HepG2 (cell line): ENCODE data around the gene WDR31. TPM values are rescaled to one million over a fixed set of nuclear protein-coding genes. Genes with fewer than 3 reads are reported as not detected.

Experiments
- AFF4 ChIP-seq: sonication (generic); formaldehyde crosslinking; IDR thresholded peaks from 2 replicates; pipeline ENCODE4 v1.4.0; 2020; ENCODE audit warnings: missing genetic modification reagents
- CENPT ChIP-seq: sonication (generic); formaldehyde crosslinking; IDR thresholded peaks from 2 replicates; pipeline ENCODE4 v1.8.0; 2022; ENCODE audit warnings: low read depth, mild to moderate bottlenecking, moderate library complexity, missing genetic modification reagents
- PRDM10 ChIP-seq: sonication (generic); formaldehyde crosslinking; IDR thresholded peaks from 2 replicates; pipeline ENCODE4 v1.4.0; 2020; ENCODE audit warnings: low read depth, missing genetic modification reagents
- RFX1 ChIP-seq: fragments of 450-650 bp; IDR thresholded peaks from 2 replicates; pipeline ENCODE4 v1.6.1; 2017
- SAFB2 ChIP-seq: sonication (generic); formaldehyde crosslinking; IDR thresholded peaks from 2 replicates; pipeline ENCODE4 v1.5.1; 2020; ENCODE audit warnings: missing genetic modification reagents, low read depth, mild to moderate bottlenecking, borderline replicate concordance
- SKIL ChIP-seq: sonication (generic); formaldehyde crosslinking; IDR thresholded peaks from 2 replicates; pipeline ENCODE4 v1.8.0; 2022; ENCODE audit warnings: missing genetic modification reagents, mild to moderate bottlenecking, moderate library complexity, borderline replicate concordance
- SP140L ChIP-seq: sonication (generic); formaldehyde crosslinking; IDR thresholded peaks from 2 replicates; pipeline ENCODE4 v1.4.0; 2020; ENCODE audit warnings: missing genetic modification reagents, borderline replicate concordance
- TAF15 ChIP-seq: fragments of 200-400 bp; formaldehyde crosslinking; IDR thresholded peaks from one replicate; pipeline ENCODE4 v1.6.1; 2018; ENCODE audit warnings: mild to moderate bottlenecking, low read depth, low read length; ENCODE audit not compliant: poor library complexity, severe bottlenecking
- TCF7L2 ChIP-seq: IDR thresholded peaks from 2 replicates; pipeline ENCODE4 v1.6.1; 2011; ENCODE audit warnings: mild to moderate bottlenecking, low read depth, low read length, moderate library complexity
- TEF ChIP-seq: sonication (generic); formaldehyde crosslinking; IDR thresholded peaks from 2 replicates; pipeline ENCODE4 v1.5.0; 2020; ENCODE audit warnings: missing genetic modification reagents
- ZBTB1 ChIP-seq: sonication (generic); formaldehyde crosslinking; IDR thresholded peaks from 2 replicates; pipeline ENCODE4 v1.4.0; 2020; ENCODE audit warnings: missing genetic modification reagents, borderline replicate concordance
- ZBTB38 ChIP-seq: sonication (generic); formaldehyde crosslinking; IDR thresholded peaks from 2 replicates; pipeline ENCODE4 v1.5.1; 2020; ENCODE audit warnings: mild to moderate bottlenecking, missing genetic modification reagents
- ZNF44 ChIP-seq: sonication (generic); formaldehyde crosslinking; IDR thresholded peaks from 2 replicates; pipeline ENCODE4 v1.5.1; 2020; ENCODE audit warnings: mild to moderate bottlenecking, missing genetic modification reagents
- ZNF460 ChIP-seq: sonication (generic); formaldehyde crosslinking; IDR thresholded peaks from 2 replicates; pipeline ENCODE4 v1.5.1; 2020; ENCODE audit warnings: missing genetic modification reagents, mild to moderate bottlenecking, borderline replicate concordance
- ZNF550 ChIP-seq: sonication (generic); formaldehyde crosslinking; IDR thresholded peaks from 2 replicates; pipeline ENCODE4 v1.4.0; 2020; ENCODE audit warnings: mild to moderate bottlenecking, missing genetic modification reagents, borderline replicate concordance
- ZNF558 ChIP-seq: sonication (generic); formaldehyde crosslinking; IDR thresholded peaks from 2 replicates; pipeline ENCODE4 v1.9.0; 2022; ENCODE audit warnings: mild to moderate bottlenecking, missing genetic modification reagents, borderline replicate concordance
- ZNF598 ChIP-seq: sonication (generic); formaldehyde crosslinking; IDR thresholded peaks from 2 replicates; pipeline ENCODE4 v1.5.1; 2020; ENCODE audit warnings: mild to moderate bottlenecking, missing genetic modification reagents, borderline replicate concordance
- ZNF619 ChIP-seq: sonication (generic); formaldehyde crosslinking; IDR thresholded peaks from 2 replicates; pipeline ENCODE4 v1.4.0; 2020; ENCODE audit warnings: mild to moderate bottlenecking, missing genetic modification reagents
- polyA plus RNA-seq, 8 experiments: library from polyadenylated mRNA; depleted of rRNA in 3 of 8; stranded (reverse) in 7 of 8; unstranded in 1 of 8; fragments of >200 nt; fragmentation: Illumina TruSeq in 4 of 8; extraction: Trizol in 4 of 8; gene quantifications; 2 replicates each; pipeline versions ENCODE4 v1.2.1 to v1.2.3, GENCODE V29; 2011 to 2016; ENCODE audit warnings: low read depth in 4 of 8, missing spikeins in 1 of 8, mixed read lengths in 1 of 8; ENCODE audit not compliant: insufficient read depth in 1 of 8
- total RNA-seq, 5 experiments: library from RNA; depleted of rRNA; stranded (reverse); fragments of >200 nt; fragmentation: Illumina TruSeq; extraction: Trizol; gene quantifications; 2 replicates each; pipeline ENCODE4 v1.2.3, GENCODE V29; 2016; ENCODE audit warnings: low read depth in 1 of 5

The WDR31 gene
- total and polyA plus RNA-seq, 2 of the 13 experiments (the other 11 are each of a cell fraction or from before 2014, with no cell fraction given), result 0.33 to 1.7 TPM

GRCh38 chr9:113340011-113340699 lies at the start of gene WDR31 (continued):
- TF ChIP-seq TAF15 (peak; percentile 39), ZNF558 (CRISPR knock-in tag) (no peak), CENPT (CRISPR knock-in tag) (peak; percentile 62; the same call in 1 of the 2 replicates), SKIL (CRISPR knock-in tag) (0 out of 2 replicates have a peak, but pooled peaks have one; percentile 55), PRDM10 (CRISPR knock-in tag) (peak; percentile 79), ZNF619 (CRISPR knock-in tag) (peak; percentile 75; the same call in 1 of the 2 replicates), ZNF44 (peak; percentile 28; the same call in 1 of the 2 replicates), TEF (no peak), ZNF550 (no peak), AFF4 (CRISPR knock-in tag) (no peak), ZBTB1 (CRISPR knock-in tag) (no peak), SAFB2 (CRISPR knock-in tag) (no peak; the same call in 1 of the 2 replicates), RFX1 (peak; percentile 92), TCF7L2 (no peak), SP140L (CRISPR knock-in tag) (no peak; the same call in 1 of the 2 replicates), ZNF598 (CRISPR knock-in tag) (0 out of 2 replicates have a peak, but pooled peaks have one; percentile 37), ZBTB38 (CRISPR knock-in tag) (peak; percentile 84), ZNF460 (CRISPR knock-in tag) (peak; percentile 90)
